SH-SY5Y (cell line): ENCODE data around the gene LGALS3BP.

Experiments
- GATA2 ChIP-seq: IDR thresholded peaks from 2 replicates; pipeline ENCODE4 v1.6.1; 2011; ENCODE audit warnings: mild to moderate bottlenecking, low read depth, low read length
- GATA3 ChIP-seq: IDR thresholded peaks from 2 replicates; pipeline ENCODE4 v1.6.1; 2011; ENCODE audit warnings: low read depth, mild to moderate bottlenecking, low read length, moderate library complexity

- no peak for TF ChIP-seq GATA2
- no peak for TF ChIP-seq GATA3
Observed at GRCh38 chr17:79026376-79027273, 46.9 kb upstream of the LGALS3BP start.
